Activated naive CD8-positive, alpha-beta T cell treated with anti-CD3 and anti-CD28 coated beads, Interleukin-2, amount 50 U/mL, for 16 hours (primary cell): ENCODE results near the gene MT1X.
"Not testable (repeated sequence)": the region's sequence is repeated elsewhere in the genome, so short reads cannot be mapped to it uniquely, and the experiment has no call there.

Experiments
- DNase-seq: peaks from one replicate; pipeline ENCODE4 v3.0.0-alpha.2; 2020; ENCODE audit warnings: low read depth, low spot score

Gene MT1X

DNA sequence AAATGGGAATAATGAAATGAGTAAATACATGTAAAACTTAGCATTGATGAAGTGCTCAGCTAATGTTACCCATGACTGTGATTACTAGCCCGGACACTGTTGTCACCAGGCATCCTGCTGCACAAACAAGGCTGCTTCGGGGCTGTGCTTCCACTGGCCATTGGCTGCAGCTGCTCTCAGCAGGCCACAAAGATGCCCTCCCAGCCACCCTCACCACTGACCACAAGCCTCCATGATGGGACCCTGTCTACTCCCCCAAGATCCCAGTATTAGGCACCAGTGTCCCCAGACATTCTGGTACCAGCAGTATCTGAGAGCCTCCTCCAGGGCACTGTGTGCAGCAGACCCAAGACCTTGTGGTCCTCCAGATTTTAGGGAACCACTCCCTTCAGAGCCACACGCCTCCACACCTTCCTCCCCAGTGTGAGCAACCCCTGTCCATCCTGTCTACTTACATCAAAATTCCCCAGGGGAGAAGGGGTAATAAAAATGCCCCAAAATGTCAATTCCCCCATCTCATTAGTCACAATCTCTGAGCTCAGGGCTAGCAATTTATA, 28.0 kb downstream of the MT1X start:
- DNase-seq, result no peak

DNA sequence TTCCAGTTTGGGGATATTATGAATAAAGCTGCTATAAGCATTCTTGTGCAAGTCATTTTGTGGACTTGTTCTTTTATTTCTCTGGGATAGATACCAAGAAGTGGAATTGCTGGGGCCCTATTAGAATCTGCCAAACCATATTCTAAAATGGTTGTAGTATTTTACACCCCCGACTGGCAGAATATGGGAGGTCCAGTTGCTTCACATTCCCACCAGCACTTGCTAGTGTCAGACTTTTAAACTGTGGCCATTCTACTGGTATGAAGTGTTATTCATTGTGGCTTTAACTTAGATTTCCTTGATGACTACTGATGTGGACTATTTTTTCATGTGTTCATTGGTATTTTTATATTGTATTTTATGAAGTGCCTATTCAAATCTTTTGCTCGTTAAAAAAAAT, 29.6 kb downstream of the MT1X start:
- DNase-seq, result no peak

DNA sequence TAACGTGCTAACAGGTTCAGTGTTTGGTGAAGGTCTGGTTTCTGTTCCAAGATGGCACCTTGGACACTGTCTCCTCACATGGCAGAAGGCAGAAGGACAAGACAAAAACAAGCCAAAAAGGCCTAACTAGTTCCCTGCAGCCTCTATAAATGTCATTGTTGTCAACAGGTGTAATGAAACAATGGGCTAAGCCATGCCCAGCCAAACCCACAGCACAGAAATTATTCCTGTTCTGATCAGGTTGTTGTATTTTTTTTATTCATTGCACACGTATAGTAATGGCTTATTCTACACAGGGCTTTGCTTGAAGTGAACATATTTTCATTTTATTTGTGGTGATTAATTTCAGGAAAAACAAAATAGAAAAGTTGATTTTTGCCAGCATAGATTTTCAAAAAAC, 31.5 kb downstream of the MT1X start:
- DNase-seq, result no peak

DNA sequence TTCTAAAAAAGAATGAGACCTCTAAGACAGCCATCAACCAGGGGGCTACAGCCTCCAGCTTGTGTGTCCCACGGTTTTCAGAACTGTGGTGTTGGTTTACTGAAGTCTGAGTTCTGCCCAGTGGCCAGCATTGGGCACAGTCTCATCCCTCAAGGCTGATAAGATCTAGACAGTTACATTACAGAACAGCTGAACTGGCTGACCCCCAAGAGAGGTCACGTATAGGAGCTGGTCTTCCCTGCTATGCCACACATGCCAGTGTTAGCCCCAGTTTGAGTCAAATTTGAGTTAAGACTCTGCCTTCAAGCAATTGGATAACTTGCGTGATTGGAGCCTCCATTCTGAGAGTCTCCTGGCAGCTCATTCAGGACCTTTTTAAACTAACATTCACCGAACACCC, 32.9 kb downstream of the MT1X start:
- no peak for DNase-seq

DNA sequence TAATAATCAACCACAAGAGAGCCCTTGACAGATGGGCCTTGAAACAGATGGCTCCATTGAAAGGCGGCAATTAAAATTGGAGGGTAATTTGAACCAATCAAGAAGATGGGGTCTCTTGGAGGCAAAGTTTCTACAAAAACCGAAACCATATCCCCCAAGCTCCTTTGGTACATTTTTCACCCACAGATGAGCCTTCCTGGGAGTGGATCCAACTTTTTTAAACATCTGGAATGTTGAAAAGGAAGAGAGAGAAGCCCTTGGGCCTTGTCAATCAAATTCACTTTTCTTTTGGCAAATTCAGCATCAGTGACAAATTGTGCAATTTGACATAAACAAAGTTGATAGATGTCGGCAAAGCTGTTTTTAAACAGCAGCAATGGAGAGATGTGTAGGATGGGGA, 34.5 kb downstream of the MT1X start:
- DNase-seq, result no peak

DNA sequence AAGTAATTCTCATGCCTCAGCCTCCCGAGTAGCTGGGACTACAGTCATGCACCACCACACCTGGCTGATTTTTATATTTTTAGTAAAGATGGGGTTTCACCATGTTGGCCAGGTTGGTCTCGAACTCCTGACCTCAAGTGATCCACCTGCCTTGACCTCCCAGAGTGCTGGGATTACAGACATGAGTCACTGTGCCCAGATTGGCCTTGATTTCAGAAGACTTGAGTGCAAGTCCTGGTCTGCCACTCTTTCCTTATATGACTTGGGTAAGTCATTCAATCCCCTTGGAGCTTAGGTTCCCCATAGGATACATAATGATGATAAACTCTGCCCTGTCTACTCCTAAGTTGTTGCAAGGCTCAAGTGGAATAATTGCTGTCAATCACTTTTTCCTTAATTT, 35.3 kb downstream of the MT1X start:
- DNase-seq, result not testable (repeated sequence)

DNA sequence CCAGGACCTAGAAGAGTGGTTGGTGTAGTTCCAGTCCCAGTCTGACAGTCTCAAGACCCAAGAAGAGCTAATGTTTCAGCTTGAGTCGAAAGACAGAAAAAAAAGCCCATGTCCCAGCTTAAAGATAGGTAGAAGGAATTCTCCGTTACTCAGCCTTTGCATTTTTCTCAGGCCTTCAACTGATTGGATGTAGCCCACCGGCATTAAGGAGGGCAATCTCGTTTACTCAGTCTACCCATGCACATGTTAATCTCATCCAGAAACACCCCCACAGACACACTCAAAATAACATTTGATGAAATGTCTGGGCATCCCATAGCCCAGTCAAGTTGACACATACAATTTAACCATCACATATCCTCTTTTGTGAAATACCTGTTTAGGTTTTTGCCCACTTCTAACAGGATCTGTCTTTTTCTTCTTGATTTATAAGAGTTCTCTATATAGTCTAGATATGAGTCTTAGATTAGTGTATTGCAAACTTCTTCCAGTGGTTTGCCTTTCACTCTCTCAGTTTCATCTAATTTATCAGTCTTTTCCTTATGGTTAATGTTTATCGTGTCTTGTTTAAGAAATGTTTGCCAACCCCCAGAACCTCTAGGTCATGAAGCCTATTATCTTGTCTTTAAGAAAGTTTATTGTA, 40.1 kb downstream of the MT1X start:
- DNase-seq, result no peak

DNA sequence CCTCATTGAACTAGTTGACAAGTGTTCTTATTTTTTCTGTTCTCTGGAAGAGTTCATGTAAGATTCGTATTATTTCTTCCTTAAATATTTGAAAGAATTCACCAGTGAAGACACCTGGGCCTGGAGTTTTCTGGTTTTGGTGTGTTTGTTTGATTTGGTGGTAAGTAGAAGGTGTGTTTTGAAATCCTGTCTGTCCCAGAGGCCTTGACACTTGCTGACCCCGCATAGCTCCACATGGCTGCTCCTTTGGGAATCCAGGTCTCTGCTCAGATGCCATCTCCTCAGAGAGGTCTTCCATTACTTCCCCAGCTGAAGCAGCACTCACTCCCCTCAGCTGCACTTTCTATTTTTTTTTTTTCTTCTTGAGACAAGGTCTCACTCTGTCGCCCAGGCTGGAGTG, 41.9 kb downstream of the MT1X start:
- no peak for DNase-seq

DNA sequence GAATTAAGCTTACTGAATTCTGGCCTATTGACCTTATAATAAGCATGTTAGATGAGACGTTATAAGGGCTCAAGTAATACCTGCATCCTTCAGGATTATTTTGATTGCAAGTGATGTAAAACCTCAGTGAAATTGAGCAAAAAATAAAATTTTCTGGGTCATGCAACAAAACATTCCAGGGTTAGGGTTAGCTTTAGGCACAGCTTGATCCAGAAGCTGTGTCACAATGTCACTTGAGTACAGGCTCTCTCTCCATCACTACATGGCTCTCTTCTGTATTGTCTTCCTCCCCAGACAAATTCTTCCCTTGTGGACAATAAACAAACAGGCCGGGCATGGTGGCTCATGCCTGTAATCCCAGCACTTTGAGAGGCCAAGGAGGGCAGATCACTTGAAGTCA, 44.0 kb downstream of the MT1X start:
- no peak for DNase-seq

DNA sequence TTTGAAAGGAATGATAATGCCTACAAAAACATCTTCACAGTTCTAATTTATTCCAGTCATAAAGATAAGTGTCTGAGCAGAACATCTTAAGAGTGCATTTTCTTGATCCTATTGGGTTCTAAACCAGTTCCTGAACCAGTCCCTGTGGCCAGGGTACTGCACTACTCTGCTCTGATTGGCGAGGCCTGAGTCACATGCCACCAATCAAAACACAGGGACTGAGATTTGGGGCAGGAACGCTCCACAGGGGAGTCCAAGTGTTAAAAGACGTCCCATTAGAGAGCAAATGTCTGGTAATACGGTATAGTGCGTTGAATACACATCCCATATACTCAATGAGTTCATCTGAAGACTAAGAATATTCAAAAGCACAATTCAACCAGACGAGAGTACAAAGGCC, 44.7 kb downstream of the MT1X start:
- no peak for DNase-seq

DNA sequence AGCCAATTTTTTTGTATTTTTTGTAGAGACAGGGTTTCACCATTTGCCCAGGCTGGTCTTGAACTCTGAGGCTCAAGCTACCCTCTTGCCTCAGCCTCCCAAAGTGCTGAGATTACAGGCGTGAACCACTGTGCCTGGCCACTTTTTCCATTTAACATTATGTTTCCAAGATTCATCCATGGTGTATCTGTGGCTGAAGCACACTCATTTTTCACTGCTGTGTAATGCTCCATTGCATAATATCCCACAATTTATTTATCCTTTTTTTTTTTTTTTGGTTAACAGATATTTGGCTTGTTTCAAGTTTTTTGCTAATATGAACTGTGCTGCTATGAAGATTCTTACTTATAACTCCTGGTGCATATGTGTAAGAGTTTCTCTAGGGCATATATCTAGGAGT, 45.8 kb downstream of the MT1X start:
- DNase-seq, result no peak

DNA sequence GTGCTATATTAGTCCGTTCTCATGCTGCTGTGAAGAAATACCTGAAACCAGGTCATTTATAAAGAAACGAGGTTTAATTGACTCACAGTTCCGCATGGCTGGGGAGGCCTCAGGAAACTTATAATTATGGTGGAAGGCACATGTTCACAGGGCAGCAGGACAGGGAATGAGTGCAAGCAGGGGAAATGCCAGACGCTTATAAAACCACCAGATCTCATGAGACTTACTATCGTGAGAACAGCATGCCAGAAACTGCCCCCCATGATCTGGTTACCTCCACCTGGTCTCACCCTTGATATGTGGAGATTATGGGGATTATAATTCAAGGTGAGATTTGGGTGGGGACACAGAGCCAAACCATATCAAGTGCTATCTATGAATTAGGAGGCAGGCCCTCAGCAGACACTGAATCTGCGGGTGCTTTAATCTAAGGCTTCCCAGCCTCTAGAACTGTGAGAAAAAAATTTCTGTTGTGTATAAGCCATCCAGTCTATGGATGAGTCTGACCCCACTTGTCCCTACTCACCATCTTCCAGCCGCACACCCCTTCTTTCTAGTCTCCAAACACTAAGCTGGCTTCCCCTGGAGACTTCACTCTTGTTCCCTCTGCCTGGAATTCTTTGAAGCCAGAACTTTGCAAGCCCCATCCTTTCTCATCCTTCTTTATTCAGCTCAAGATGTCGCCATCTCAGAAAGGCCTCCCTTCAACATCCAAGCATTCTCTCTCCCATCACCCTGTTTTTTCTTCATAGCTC, 46.9 kb downstream of the MT1X start:
- DNase-seq, result no peak

DNA sequence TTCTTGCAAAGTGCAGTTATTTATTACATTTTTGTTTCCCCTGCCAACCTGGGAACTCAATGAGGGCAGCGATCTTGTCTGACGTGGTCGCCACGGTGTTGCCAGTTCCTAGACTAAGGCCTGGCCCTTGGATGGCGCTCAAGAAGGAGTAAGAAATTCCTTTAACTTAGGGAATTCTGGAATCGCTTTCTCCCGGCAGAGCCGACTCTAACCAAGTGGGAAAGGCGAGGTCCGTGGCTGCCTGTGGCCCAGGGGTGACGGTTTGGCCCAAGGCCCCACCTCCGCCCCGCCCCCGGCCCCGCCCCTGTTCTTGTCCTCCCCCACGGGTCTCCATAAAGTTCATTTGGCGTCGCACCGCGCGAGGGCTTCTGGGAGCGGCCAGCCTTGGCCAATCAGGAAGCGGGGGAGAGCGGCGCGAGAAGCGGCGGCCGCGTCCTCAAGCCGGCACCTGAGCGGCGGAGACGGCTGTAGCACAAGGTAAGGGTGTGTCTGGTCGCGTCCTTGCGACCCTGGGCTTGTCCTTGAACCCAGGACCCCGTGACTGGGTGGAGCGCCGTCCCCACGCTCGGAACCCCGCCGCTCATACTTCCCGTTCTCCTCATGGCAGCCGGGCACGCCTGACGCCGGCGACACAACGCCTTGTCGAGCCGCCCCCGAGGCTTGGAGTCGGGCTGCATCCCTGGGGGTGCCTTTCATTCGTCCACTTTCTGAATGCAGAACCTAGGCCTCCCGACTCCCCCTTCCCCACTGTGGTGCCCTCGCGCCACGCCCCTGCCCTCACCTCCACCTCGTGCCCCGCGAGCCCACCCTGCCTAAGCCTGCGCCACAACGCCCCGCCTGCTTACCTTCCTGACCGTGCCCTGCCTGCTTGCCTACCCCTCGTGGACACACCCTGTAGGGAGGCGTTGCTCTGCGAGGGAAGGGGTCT, 47.7 kb downstream of the MT1X start, which contains the start of gene NUP93:
Gene NUP93, plus strand, starts transcription at position 395 of the 928 bp plus-strand sequence. CDS start 18,119 bp downstream, outside the sequence.
- DNase-seq, result peak; percentile 72

DNA sequence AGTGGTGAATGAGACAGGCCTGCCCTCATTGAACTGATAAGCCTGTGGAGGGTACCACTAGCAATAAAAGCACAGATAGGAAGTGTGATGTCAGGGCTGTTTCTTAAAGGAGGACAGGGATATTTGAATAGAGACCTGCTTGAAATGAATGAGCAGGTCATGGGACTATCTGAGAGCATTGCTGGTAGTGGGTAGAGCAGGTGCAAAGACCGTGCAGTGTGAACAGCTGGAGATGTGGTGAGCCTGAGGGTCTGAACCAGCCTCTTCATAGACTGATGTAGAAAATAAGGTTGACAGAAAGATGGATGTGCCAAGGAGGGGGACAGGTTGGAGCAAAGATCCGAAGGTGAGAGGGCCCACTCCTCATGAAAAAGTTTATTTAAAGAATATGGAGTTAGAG, 50.1 kb downstream of the MT1X start:
- no peak for DNase-seq

DNA sequence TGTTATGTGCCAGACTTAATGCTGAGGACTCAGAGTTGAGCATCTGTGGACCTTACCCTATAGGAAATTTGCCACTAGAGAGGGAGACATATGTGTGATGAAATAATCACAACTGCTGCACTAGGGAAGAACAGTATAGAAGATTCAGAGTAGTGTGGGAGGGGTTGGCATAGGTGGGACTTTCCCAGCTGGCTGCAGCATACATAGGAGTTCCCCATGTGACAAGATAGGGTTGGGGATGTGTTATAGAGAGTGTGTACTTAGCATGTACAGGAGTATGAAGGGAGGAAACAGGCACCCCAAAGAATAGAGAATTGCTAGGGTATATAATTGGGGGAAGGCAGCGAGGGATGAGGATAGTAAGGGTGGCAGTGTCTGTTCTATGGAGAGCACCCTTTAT, 50.6 kb downstream of the MT1X start:
- DNase-seq, result no peak
